GM21723 (cell line): ENCODE results near the gene SMPX.
"Not testable (repeated sequence)": the region's sequence is repeated elsewhere in the genome, so short reads cannot be mapped to it uniquely, and the experiment has no call there.

Source experiments
- ATAC-seq: cut with Tn5 transposase; IDR thresholded peaks from one replicate; pipeline ENCODE4 v1.9.1; 2021; ENCODE audit warnings: mild to moderate bottlenecking, moderate library complexity; ENCODE audit not compliant: unreplicated experiment

The SMPX gene

DNA sequence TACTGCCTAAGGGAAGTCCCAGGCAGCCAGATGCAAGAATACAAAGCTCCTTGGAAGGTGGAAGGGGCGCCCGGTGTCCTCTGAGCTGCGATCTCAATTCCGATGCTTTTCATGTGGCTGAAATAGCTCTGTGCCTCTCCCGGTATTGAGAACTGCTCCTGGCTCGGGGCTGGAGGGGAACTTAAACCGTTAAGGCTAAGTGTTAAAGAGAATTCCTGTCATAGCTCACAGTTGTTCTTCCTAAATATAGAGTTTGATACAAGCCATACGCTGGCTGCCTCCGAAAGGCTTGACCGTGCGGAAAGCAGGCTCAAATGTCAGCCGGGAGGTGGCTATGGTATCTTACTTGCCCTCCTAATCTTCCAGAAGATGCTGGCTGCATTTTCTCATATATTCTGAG lies at the start of gene SMPX:
SMPX (minus strand) TSS at position 157 of the 400 bp plus-strand sequence. CDS start 3,826 bp downstream, outside the sequence.
- ATAC-seq: no peak

DNA sequence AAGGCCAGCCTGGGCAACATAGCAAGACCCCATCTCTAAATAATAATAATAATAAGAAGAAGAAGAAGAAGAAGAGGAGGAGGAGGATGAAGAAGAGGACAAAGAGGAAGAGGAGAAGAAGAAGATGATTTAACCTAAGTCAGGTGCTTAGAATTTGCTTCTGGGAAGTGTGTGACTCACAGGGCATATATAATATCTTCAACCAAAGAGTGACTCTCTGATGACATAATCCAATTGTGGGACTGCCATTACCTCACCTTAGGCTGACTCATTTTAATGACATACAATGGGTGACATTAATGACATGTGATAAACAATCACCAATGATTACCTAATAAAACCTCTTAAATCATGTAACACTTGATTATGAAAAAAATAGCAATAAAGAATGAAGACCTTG lies 48.8 kb upstream of the SMPX start:
- no peak for ATAC-seq

DNA sequence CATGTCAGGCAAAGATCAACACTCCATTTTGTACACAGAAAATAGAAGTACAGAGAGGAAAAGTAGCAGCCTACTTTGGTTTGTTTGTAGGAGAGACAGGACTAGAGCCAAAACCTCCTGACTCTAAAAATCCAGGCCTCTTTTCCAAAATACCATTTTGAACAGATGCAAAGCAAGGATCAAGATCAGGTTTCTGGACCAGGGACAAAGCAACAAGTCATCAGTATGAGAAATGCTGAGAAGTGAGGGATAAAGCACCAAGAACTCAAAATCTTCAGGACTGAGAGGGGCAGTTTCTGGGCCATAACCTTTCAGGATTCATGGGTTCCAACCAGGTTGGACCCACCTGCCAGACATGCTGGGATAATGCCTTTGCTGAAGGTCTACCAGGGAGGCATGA lies 44.9 kb upstream of the SMPX start:
- no peak for ATAC-seq

DNA sequence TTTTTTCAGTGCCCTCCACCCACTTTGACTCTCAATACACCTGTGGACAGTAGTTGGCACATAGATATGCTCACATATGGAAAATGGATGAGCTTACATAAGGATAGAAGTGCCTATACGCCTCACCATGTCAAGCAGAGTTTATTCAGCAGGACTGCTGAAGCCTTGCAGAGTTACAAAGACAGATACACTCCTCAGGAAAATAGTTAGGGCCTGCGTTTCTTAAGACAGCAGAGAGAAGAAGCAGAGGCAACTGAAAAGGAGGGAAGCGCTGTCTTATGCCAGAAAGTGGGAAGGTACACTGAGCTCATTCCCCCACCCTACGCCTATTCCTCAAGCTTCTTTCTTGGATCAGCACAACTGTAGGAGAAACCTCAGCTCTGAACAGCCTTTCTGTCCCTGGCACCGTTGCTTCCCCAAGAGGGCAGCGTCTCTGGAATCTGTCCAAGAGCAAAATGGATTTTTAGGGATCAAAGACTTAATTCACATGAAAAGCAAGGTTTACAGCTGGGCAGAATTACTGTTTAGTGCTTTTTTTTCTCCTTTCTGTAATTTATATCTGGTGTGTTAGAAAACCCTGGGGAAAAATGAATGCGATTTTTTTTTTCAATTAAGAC lies 44.2 kb upstream of the SMPX start:
- ATAC-seq: no peak

DNA sequence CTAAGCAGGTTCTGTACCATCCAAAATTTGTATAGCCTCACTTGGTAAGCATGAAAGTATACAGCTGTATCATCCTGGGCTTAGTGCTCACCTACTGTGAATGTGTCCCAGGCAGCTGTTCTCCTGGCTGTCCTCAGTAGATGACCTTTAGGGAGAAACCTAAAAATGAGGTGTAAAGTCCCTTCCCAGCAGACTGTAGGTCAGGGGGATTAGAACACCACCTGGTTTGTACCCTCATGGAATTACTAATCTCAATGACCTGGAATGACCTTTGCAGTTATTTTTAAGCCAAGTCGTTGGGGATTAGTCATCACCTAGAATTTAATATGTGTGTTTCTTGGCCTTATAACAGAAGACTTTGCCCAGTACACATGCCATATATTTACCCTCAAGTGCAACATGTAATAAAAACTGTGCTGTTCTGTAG lies 42.4 kb upstream of the SMPX start:
- no peak for ATAC-seq

DNA sequence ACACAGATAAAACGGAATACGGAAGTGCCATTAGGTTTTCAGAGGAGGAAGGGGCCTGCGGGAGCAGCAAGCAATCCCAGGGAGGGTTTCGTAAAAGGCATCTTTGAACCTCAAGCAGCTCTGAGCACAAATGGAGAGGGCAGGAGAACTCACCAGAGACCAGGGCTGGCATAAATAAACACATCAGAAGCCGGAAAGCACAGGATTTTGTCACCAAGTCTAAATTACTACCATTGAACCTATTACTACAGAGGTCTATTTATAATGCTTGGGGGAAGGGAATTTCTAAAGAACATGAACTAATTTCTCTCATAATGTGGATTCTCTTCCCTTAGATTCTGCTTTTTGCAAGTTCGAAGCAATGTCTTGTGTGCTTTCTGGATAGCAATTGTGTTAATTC lies 41.9 kb upstream of the SMPX start:
- no peak for ATAC-seq

DNA sequence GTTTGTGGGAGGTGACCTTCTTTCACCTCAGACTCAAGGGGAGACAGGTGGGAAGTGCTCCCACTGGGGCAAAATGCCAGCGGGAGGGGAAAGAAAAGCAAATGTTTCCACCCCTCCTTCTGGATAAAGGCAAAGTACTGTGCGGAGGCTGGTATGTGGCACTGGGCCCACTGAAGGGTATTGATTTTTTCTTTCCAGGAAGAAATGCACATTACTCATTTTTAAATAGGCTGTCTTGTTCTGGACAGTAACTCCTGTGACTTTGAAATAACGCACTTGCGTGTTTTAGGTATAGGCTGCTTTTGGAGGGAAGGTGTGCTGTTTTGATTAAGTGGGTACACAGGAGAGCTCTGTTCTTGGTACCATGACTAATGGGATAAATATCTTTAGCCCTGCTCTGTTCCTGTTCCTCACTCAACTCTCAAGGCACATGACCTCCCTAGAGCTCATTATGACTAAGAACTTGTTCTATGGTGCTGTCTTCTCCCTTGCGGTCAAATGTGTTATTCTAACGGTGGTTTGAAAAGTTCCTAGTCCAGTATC lies 40.8 kb upstream of the SMPX start:
- ATAC-seq: peak; percentile 84

DNA sequence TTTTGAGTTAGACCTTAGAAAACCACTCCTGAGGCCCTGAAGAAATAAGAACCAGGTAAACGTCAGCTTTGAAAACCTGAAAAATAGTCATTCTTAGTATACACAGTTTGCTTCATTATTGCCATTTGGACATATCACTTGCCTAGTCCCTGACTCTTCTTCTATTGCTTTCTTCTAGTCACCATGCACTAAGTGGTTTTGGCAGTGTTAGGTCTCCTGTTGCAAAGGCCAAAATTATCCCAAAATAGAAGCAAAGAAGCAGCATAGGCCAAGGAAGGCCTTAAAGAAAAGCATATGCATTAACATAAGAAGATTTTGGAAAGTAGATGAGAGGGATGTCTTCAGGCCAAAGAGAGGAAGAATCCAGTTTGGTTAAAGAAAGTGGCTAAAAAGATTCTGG lies 24.1 kb upstream of the SMPX start:
- no peak for ATAC-seq

DNA sequence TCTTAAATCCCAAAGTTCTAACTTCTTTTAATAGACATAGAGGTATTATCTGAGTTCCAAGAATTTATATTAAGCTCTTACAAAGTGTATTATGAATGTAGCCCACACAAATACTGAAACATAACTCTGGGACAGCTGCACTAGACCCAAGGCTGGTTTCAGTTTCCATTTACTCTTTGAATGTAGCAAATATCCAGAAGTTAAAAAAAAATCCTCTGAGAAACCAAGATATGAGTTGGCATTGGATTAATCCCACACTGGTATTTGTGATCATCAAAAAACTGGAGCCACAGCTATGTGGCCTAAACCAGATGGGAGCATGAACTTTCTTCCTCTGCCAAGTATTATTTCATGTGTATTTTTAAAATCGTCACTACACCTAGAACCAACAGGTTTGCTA lies 23.6 kb upstream of the SMPX start:
- ATAC-seq: peak; percentile 82

DNA sequence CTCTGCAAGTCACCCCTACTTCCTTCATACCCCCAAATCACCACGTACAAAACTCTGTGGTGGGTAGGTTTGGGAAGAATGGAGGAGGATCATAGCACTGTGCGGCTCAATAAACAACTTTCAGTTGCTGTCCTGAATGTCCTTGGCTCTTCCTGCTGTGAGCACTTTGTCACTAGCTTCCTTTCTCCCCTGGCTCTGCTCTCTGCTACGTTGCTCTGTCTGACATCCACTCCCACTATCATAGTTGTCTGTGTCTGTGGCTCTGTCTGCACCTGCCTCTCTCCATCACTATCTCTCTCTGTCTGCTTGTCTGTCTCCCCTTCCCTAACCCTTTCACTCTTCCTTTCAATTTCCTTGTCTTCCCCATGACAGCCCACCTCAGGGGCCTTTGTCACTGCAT lies 21.2 kb upstream of the SMPX start:
- ATAC-seq: no peak

DNA sequence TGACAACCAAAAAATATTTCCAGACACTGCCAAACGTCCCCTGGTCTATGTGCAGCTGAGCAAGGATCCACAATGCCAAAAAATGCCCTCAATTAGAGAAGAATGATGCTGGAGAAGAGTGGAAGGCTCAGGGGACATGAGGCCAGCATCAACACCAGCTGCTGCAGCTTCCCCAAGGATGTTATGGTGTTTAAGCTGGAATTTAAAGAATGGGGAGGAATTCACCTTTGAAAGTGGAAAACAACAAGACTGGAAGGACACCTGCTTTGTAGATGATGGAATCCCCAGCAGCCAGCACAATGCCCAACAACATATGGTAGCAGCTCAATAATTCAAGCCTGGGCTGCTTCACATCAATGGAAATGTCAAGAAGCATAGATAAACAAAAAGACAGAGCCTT lies 20.3 kb upstream of the SMPX start:
- ATAC-seq: no peak

DNA sequence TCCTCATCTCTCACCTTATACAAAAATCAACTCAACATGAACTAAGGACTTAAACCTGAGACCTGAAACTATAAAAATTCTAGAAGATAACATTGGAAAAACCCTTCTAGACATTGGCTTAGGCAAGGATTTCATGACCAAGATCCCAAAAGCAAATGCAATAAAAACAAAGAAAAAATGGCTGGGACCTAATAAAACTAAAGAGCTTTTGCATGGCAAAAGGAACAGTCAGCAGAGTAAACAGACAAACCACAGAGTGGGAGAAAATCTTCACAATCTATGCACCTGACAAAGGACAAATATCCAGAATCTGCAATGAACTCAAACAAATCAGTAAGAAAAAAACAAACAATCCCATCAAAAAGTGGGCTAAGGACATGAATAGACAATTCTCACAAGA lies 17.2 kb upstream of the SMPX start:
- ATAC-seq: not testable (repeated sequence)

DNA sequence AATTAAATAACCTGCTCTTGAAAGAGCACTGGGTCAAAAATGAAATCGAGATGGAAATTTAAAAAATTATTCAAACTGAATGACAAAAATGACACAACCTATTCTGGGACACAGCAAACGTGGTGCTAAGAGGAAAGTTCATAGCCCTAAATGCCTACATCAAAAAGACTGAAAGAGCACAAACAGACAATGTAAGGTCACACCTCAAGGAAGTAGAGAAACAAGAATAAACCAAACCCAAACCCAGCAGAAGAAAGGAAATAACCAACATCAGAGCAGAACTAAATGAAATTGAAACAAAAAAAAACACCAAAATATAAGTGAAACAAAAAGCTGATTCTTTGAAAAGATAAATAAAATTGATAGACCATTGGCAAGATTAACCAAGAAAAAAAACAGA lies 15.1 kb upstream of the SMPX start:
- ATAC-seq: not testable (repeated sequence)

DNA sequence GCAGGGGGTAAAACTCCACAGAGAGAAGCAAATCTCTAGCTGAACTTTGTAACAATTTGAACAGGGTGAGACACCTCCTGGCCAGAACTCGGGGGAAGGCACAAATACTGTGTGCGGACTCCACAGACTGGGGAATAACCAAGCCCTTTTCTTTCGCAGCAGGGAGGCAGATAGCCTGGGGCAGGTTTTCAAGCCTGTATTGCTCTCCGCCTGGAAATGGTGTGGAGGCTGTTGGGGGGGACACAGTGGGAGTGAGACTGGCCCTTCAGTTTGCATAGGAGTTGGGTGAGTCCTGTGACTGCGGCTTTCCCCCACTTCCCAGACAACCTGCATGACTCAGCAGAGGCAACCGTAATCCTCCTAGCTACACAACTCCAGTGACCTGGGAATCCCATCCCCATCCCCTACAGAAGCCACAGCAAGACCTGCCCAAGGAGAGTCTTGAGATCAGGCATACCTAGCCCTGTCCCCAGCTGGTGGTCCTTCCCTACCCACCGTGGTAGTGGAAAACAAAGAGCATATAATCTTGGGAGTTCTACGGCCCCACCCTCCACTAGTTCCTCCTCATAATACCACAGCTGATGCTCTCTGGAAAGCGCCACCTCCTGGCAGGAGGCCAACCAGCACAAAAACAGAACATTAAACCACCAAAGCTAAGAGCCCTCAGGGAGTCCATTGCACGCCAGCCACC lies 12.9 kb upstream of the SMPX start:
- ATAC-seq: no peak

DNA sequence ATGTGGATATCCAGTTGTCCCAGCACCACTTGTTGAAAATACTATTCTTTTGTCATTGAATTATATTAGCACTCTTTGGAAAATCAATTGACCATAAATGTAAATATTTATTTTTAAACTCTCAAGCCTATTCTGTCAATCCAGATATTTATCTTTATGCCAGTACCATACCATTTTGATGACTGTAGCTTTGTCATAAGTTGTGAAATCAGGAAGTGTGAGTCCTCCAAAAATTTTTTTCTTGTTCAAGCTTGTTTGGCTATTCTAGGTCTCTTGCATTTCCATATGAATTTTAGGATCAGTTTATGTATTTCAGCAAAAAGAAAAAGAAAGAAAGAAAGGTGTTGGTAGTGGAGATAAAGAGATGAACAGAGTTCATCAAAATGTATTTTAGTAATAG lies 8.2 kb upstream of the SMPX start:
- no peak for ATAC-seq

DNA sequence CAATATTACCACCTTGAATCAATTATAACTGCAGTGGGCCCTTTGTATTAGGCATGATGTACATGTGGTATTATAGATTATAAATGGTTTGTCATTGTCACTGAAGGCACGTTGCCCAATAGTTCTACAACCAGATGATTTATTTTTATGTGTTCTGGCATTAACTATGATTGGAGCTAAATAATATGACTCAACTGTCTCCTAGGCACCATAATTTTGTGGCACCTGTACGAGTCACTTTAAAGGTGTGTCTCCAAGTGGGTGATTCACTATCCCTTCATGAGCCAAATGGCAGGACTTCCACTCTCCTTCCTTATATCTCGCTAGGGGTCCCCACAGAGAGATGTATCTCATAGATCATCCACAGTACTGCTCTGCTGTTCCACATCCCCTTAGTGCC lies 6.1 kb upstream of the SMPX start:
- no peak for ATAC-seq

DNA sequence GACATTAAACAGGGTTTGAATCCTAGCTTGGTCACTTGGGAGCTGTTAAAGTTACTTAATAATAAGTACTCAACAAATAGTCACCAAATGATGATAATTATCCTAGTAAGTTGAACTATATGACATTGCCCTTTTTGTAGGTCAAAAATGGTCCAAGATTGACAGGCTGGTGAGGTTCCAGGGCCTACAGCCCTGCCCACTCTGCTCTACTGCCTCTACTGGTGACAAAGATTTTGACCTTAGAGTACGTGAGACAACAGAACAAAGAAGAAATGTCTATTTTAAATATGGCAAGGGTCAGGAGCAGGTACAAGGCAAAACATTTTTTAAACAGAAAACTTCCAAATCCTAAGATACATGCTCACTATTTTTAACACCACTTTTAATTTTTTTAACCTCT lies 572 bp upstream of the SMPX start:
- ATAC-seq: no peak

DNA sequence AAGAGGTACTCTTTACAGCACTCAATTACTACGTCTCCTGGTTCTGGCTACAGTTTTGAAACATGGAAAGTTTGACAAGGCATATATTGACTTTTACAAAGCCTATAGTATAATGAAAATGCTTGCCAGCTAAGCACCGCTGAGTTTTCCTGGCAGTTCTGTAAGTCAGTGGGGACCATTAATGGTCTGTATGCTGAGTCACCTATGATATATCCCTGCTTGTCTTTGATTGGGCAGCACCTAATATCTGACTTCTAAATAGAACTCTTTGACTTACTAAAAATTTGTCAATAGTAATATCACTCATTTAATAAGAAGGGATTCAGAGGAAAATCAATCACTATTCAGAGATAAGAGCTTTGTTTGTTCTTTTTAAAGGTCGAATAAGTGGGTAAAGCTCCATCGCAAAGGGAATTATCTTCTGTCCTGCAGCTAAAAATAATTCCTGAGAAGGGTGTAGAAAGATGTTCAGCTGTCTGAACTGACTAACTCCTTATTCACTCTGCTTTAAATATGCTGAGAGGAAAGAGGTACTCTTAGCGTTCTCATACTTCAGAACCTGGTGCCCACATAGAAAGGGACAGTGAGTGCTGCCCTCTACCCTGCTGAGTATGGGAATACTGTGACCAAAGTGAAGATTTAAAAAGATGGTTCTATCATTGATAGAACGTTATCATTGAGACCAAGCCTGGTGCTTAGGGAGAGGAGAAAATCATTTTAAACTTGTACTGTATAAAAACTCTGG lies 959 bp downstream of the SMPX start:
- no peak for ATAC-seq

DNA sequence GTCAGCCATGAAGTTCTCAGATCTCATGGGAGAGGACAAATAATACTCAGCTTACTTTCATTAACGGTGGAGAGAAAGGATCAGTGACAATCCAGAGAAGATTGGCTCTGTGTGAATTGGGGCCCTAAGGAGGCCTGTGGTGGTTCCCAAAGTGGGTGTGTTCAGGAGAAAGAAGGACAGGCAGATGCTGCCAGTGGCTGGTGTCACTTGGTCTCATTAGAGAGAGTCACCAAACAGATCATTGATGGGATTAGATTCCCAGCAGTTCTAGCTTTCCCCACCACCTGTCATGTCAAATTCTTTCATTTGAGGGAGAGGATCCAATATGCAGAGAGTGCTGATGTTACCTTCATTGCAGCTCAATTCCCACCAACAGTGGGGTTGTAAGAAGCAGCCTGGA lies 8.0 kb downstream of the SMPX start:
- ATAC-seq: no peak

DNA sequence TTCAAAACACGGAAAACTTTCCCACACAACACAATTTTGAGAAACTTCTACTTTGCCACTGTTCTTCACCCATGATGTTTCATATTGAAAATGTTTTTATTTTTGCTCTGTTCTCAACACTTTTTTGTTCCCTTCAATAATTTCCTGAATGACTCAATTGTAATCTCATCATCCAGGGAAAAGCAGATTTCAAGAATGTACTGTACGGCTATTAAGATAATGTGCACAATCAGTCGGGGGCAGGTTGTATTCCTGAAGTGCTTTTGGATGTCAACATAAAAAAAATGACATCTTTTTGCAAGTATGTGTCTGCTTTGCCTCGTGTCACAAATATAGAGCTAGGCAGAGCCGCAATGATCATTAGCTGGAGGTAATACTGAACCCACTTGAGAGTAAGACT lies 9.7 kb downstream of the SMPX start:
- ATAC-seq: no peak

DNA sequence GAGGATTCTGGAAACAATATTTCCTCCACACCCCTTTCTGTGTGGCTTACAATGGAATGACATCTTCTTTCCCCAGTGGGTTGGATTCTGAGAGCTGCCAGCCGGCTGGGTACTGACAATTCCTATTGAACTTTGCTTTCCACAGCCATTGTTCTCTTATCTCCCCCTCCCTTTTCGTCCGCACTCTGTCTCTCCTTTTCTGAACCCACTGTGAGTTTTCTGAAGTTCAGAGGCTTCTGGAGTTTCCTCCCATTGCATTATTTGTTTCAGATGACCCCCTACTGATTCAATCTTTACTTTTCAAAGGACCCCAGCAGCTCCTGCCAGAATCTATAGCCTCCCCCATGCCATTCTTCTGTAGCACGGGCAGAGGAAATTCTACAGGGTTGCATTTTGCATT lies 10.4 kb downstream of the SMPX start:
- ATAC-seq: no peak

DNA sequence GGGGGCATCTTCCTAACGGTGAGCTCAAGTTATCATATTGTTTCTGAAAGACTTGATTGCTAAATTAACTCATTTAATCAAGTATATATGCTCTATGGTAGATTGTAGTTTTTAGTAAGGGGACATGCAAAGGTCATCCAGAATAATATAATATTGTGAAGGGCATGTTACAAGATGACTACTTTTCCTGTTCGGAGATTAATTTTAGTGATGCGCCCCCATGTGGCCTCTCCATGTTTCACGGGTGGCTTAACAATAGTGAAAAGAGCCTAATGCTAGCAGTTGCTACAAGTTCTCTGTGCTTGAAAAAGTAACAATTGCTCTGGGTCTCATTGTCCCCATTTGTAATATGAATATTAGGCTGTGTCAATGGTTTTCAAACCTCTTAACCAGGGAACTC lies 12.2 kb downstream of the SMPX start:
- ATAC-seq: no peak
